KG1 (cell line): ENCODE results near the gene ATP5F1D.
A peak's percentile ranks its signal among the peaks of the same experiment; 100 is the strongest.

Experiments
- DNase-seq: peaks from one replicate; lab custom pipeline; 2025; lab: John Stamatoyannopoulos, UW

ATP5F1D gene

GRCh38 chr19:1259206-1259875 lies 17.8 kb downstream of the ATP5F1D start:
- peak; percentile 34 for DNase-seq

GRCh38 chr19:1259876-1260748 lies 18.6 kb downstream of the ATP5F1D start:
- DNase-seq: no peak

GRCh38 chr19:1260749-1261537 lies 19.4 kb downstream of the ATP5F1D start:
- DNase-seq: peak; percentile 81

- DNase-seq: no peak
Measured at GRCh38 chr19:1261538-1261797, 19.9 kb downstream of the ATP5F1D start.

- no peak for DNase-seq
Measured at GRCh38 chr19:1261798-1262622, 20.5 kb downstream of the ATP5F1D start.

DNA sequence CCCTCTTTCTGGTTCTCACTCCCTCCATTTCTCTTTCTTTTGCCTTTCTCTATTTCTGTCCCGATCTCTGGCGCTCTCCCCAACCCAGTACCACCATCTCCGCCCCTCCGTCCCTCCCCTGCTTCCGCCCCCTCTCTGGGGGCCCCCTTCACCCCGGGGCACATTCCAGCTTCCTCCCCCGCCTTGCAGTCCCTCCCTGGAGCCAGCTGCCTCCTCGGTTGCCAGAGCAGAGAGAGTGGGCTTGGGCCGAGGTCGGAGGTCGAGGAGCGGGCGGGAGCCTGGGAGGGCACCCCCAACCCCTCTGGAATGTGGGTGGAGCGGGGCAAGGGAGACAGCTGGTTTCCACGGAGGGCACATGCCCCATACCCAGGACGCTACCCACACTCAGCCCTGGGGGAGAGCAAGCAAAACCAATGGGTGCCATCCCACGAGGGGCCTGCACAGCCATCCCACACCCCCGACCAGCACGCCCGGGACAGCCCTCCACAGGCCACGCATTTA lies 21.1 kb downstream of the ATP5F1D start:
- DNase-seq: no peak

GRCh38 chr19:1263188-1263587 lies 21.6 kb downstream of the ATP5F1D start:
- no peak for DNase-seq

GRCh38 chr19:1264801-1265614 lies 23.5 kb downstream of the ATP5F1D start:
- DNase-seq: no peak

DNA sequence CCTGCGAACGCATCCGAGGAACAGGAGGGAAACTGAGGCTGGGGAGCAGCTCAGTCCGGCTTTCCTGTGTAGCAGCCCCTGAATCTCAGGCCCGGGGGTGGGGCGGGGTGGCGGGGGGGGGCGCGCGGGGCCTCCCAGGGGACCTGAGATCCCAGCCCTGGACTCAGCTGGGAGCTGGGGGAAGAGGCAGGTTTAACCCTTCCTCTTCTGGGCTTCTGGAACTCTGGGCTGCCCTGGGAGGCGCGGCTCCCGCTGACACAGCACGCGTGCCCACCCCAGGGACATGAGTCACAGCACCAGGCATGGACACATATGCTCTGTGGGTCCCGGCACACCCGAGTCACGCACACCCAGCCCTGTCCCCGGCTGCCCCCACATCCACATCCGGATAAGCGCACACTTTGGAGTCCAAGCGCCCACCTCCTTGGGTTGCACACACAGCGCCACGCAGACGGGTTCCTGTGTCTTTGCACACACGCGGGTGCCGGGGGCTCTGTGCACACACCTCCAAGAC lies 24.1 kb downstream of the ATP5F1D start:
- DNase-seq: no peak

DNA sequence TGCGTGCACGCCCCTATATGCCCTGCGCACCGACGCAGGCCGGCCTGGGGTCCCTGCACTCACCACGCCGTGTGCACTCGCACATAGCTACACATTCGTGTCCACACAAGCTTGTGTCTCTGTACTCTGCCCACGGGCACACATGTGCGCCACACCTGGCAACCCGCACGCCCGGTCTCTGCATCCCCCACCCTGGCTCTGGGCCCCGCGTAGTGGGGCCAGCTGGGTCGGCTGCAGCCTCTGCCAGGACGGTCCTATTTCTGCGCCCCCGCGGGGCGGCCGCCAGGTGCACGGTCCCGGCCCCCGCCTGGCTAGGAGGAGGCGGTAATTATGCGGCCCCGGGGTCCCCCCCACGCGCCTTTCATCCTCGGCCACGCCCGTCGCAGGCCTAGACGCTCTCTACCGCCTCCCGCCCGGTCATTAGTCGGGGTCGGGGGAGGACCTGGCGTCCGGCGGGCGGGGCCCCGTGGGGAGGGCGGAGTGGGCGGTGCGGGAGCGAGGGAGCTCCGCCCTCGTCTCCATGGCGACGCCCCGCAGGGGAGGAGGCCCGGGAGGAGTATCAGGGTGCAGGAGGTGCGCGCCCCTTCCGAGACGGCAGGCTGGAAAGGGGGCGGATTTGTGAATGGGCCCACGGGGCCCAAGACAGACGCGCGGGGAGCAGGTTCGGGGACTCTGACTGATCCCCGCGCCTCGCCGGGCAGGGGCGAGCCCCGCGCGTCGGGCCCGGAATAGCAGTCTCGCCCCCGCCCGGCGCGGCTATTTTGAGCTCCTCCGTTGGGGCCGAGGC lies 24.8 kb downstream of the ATP5F1D start:
- DNase-seq: no peak

GRCh38 chr19:1266916-1267476 lies 25.4 kb downstream of the ATP5F1D start:
- peak; percentile 29 for DNase-seq

DNA sequence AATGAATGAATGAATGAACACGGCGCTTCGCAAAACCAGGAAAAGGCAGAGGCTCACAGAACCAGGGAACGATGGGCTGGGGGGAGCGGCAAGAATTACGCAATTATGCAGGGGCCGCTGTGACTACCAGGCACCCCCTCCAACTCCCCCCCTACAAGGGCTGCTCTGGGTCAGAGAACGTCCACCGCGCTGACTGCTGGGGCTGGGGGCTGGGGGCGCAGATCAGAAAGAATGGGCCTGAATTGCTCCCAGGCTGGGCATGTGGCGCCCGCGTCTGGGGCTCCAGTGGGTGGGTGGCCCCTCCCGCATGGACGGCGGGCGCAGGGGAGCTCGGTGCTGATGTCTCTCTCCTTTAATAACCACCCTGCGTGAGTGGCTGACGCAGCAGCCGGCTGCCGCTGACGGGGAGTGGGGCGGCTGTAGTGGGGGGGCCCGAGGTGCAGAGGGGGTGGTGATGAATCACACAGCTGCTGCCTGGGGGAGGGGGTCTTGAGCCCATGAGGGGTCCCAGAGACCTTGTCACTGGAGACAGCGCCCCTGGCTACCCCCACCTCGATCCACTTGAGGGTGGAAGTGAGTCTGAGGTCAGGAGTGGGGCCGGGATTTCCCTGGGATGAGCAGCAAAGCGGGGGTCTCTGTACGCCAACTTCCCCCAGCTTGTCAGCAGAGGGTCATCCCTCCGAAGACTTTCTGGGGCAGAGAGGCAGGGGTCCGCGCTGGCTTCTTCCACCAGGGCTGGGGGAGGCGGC lies 26.1 kb downstream of the ATP5F1D start:
- DNase-seq: no peak

DNA sequence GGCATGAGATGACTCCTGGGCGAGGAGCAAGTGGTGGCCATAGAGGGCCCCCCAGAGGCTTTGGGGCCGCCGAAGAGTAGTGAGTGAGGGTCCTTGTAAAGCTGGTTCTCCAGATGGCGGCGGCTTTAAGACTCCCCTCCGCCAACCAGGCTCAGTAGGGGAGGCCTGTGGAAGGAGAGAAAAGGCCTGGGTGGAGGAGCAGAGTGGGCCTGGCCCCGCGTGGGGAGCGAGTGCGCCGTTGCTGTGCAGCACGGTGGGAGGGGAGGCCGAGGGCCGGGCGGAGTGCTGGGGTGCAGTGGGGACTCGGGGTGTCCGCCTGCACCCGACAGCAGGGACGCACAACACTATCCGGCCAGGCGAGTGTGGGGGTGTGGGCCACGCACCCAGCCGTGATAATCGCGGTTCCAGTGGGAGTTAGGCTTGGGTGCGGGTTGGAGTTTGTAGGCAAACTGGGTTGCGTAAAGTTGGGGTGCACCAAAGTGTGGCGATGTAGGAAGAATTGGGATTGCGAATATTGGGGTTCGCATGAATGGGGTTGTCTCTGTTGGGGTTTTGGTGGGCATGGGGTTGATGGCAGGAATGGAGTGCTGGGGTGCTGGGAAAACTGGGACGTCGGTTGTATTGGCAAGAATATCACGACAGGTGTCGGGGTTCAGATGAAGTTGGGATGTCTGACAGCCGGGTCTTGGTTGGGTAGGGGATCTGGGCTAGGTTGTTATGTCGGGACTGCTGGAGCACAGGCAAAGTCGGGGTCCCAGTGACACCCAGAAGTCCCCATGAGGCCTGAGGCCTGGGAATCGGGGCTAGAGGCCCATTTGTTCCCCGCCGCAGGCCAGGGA lies 26.9 kb downstream of the ATP5F1D start:
- no peak for DNase-seq

DNA sequence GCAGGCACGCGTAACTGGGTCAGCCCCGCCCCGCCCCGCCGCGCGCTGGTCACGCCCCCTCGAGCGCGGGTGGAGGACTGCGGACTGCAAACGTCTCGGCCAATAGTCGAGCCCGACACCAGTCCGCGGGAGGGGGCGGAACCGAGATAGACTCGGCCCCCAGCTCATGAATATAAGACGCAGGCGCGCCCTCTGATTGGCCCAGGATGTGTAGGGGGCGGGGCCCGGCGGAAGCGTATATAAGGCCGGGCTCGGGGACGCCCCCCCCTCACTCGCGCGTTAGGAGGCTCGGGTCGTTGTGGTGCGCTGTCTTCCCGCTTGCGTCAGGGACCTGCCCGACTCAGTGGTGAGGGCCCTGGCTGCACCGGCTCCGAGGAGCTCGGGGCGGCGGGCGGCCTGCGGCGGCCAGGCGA lies 27.5 kb downstream of the ATP5F1D start, which contains the start of gene CIRBP:
TSS of gene CIRBP (plus strand) at position 268 of the 413 bp plus-strand sequence. CDS start 1,602 bp downstream, outside the sequence.
- peak; percentile 95 for DNase-seq

GRCh38 chr19:1269478-1270212 lies 28.1 kb downstream of the ATP5F1D start:
- peak; percentile 48 for DNase-seq

GRCh38 chr19:1270213-1270853 lies 28.8 kb downstream of the ATP5F1D start:
- no peak for DNase-seq
